ENCODE measurements around the gene ATXN1L. TPM values are rescaled to one million over a fixed set of nuclear protein-coding genes. Genes with fewer than 3 reads are reported as not detected.

The ATXN1L gene
- polyA plus RNA-seq, 1 of the 3 experiments (the other 2 are of a cell fraction): 8.0 TPM

DNA sequence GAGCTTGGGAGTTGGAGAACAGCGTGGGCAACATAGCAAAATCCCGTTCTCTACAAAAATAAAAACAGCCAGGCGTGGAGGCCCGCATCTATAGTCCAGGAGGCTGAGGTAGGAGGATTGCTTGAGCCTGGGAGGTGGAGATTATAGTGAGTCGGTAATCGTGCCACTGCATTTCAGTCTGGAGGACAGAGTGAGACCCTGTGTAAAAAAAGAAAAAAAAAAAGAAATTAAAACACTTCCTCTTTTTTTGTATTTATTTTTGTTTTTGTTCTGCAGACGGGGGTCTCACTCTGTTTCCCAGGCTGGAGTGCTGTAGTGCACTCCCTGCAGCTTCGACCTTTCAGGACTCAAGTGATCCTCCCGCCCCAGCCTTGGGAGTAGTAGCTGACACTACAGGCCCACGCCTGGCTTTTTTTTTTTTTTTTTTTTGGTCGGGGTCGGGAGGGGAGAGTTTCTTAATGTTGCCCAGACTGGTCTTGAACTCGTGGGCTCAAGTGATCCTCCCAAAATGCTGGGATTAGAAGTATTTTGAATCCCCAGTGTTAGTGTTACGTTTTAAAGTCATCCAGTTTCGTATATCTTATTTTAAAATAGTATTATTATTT, 51.1 kb downstream of the ATXN1L start:
- CTCF ChIA-PET: interaction anchor here (0.6 to 8.1 kb wide), 3 partner anchors 14 to 86 kb away, joined by 3 to 59 read pairs (median 3); partner anchors contain the start of gene ZNF821
- POLR2A ChIA-PET: no interaction called here
- Histone ChIP-seq H3K4me2 (peak overlapping the region; percentile 90), H4K20me1 (ENCODE audit: insufficient read depth) (peaks cover 57% of the 10 kb centered on the region), H3K79me2 (ENCODE audit: insufficient read depth) (peaks cover 65% of the 10 kb centered on the region), H3K4me1 (ENCODE audit: control insufficient read depth in 1 of 2, insufficient read depth in 2 of 2, low read depth in 1 of 2, low read length in 1 of 2) (peaks cover 5 to 6% of the 10 kb centered on the region in 2 experiments; a peak in 1 of 4 replicates), H3K27ac (ENCODE audit: low read depth in 2 of 2, low read length in 1 of 2) (peak overlapping the region in 1 of 2 experiments; percentile 94; a peak in 1 of 4 replicates), H2AFZ (ENCODE audit: low read depth) (no peak overlapping the region), H3K9me3 (no peaks in the 10 kb centered on the region), H3K4me3 (ENCODE audit: low read depth in 2 of 2, low read length in 1 of 2) (peak overlapping the region; percentile 69 to 94), H3K27me3 (ENCODE audit: insufficient read depth) (no peaks in the 10 kb centered on the region), H3K9ac (peak overlapping the region; percentile 98; the same call in 1 of the 2 replicates), H3K36me3 (replicated peaks in 1 of 2; ENCODE audit: control insufficient read depth in 1 of 2, insufficient read depth in 2 of 2, low read length in 1 of 2) (peaks cover 0 to 23% of the 10 kb centered on the region in 2 experiments), H3K9me2 (no peaks in the 10 kb centered on the region), H3F3A (replicated peaks; ENCODE audit: insufficient read depth) (peaks cover 17% of the 10 kb centered on the region)
- no peak for DNase-seq
- no peak for TF ChIP-seq FOSL2 (IDR thresholded peaks at IDR 0.05; ENCODE audit: borderline replicate concordance, low read depth)
- no peak for TF ChIP-seq YY1 (IDR thresholded peaks at IDR 0.05; ENCODE audit: low read depth)
- WGBS (ENCODE audit: low lambda C conversion rate): 63% methylated on average over 15 of the region's 15 CpGs

DNA sequence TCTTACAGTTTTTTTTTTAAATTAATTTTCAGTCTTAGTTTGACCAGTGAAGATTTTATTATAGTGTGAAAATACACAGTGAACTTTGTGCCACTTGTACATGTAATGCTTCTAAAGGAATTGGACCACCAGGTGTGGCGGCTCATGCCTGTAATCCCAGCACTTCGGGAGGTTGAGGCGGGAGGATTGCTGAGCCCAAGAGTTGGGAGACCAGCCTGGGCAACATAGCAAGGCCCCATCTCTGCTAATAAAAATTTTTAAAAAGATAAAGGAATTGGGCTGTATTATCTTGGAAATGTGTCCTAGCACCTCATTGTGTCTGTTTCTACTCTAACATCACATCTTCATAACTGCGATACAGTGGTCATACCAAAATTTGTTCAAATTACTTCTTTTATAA, 53.4 kb downstream of the ATXN1L start:
- H3K4me3 ChIP-seq (ENCODE audit: low read depth in 2 of 2, low read length in 1 of 2): no peak overlapping the region
- WGBS (ENCODE audit: low lambda C conversion rate): 95% methylated on average over 4 of the region's 4 CpGs
- POLR2A ChIA-PET: interaction anchor here (0.6 to 0.7 kb wide), 3 partner anchors 13 to 1992 kb away, joined by 4 to 6 read pairs (median 5); partner anchors contain the start of gene AP1G1

More for the DNA sequence above, 53.4 kb downstream of the ATXN1L start:
- H3K4me2 ChIP-seq: no peak overlapping the region
- H3K79me2 ChIP-seq (ENCODE audit: insufficient read depth): peaks cover 88% of the 10 kb centered on the region
- peaks cover 10% of the 10 kb centered on the region for H3F3A ChIP-seq (replicated peaks; ENCODE audit: insufficient read depth)
- peaks cover 5 to 6% of the 10 kb centered on the region in 2 experiments; a peak in 1 of 4 replicates for H3K4me1 ChIP-seq (ENCODE audit: control insufficient read depth in 1 of 2, insufficient read depth in 2 of 2, low read depth in 1 of 2, low read length in 1 of 2)
- no peaks in the 10 kb centered on the region for H3K9me3 ChIP-seq
- H3K27ac ChIP-seq (ENCODE audit: low read depth in 2 of 2, low read length in 1 of 2): no peak overlapping the region
- no peak for TF ChIP-seq GATA2 (CRISPR knock-in tag; IDR thresholded peaks at IDR 0.05)
- TF ChIP-seq POLR2AphosphoS5 (IDR thresholded peaks at IDR 0.05; ENCODE audit: low read depth, low read length): no peak
- TF ChIP-seq FOXM1 (IDR thresholded peaks at IDR 0.05; ENCODE audit: low read depth): no peak
- TF ChIP-seq TEAD4 (IDR thresholded peaks at IDR 0.05; ENCODE audit: borderline replicate concordance, insufficient read depth): no peak
- TF ChIP-seq EP300 (IDR thresholded peaks at IDR 0.05; ENCODE audit: borderline replicate concordance in 1 of 2, low read depth in 1 of 2, low read length in 1 of 2): no peak
- no peak for TF ChIP-seq RAD21 (IDR thresholded peaks at IDR 0.05; ENCODE audit: low read length)
- TF ChIP-seq, protein P1, sequence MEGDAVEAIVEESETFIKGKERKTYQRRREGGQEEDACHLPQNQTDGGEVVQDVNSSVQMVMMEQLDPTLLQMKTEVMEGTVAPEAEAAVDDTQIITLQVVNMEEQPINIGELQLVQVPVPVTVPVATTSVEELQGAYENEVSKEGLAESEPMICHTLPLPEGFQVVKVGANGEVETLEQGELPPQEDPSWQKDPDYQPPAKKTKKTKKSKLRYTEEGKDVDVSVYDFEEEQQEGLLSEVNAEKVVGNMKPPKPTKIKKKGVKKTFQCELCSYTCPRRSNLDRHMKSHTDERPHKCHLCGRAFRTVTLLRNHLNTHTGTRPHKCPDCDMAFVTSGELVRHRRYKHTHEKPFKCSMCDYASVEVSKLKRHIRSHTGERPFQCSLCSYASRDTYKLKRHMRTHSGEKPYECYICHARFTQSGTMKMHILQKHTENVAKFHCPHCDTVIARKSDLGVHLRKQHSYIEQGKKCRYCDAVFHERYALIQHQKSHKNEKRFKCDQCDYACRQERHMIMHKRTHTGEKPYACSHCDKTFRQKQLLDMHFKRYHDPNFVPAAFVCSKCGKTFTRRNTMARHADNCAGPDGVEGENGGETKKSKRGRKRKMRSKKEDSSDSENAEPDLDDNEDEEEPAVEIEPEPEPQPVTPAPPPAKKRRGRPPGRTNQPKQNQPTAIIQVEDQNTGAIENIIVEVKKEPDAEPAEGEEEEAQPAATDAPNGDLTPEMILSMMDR (IDR thresholded peaks at IDR 0.05): no peak
- no peak for TF ChIP-seq TAF1 (IDR thresholded peaks at IDR 0.05; ENCODE audit: borderline replicate concordance, low read depth, low read length)
- TF ChIP-seq, protein P2, sequence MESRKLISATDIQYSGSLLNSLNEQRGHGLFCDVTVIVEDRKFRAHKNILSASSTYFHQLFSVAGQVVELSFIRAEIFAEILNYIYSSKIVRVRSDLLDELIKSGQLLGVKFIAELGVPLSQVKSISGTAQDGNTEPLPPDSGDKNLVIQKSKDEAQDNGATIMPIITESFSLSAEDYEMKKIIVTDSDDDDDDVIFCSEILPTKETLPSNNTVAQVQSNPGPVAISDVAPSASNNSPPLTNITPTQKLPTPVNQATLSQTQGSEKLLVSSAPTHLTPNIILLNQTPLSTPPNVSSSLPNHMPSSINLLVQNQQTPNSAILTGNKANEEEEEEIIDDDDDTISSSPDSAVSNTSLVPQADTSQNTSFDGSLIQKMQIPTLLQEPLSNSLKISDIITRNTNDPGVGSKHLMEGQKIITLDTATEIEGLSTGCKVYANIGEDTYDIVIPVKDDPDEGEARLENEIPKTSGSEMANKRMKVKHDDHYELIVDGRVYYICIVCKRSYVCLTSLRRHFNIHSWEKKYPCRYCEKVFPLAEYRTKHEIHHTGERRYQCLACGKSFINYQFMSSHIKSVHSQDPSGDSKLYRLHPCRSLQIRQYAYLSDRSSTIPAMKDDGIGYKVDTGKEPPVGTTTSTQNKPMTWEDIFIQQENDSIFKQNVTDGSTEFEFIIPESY (IDR thresholded peaks at IDR 0.05; ENCODE audit: borderline replicate concordance, low read depth): no peak
- TF ChIP-seq RCOR1 (IDR thresholded peaks at IDR 0.05; ENCODE audit: low read length): no peak
- CTCF ChIA-PET: no interaction called here
- no peak overlapping the region for H2AFZ ChIP-seq (ENCODE audit: low read depth)
- H3K27me3 ChIP-seq (ENCODE audit: insufficient read depth): no peaks in the 10 kb centered on the region
- H3K9me2 ChIP-seq: no peaks in the 10 kb centered on the region
- H4K20me1 ChIP-seq (ENCODE audit: insufficient read depth): peaks cover 80% of the 10 kb centered on the region
- no peak overlapping the region for H3K9ac ChIP-seq
- no peak for DNase-seq
- H3K36me3 ChIP-seq (replicated peaks in 1 of 2; ENCODE audit: control insufficient read depth in 1 of 2, insufficient read depth in 2 of 2, low read length in 1 of 2): peaks cover 0 to 32% of the 10 kb centered on the region in 2 experiments

All from SK-N-SH (cell line).